GM12873 (cell line): Measurements from ENCODE around the gene IER5.

Experiments used
- TF ChIP-seq, protein P1 (sequence below): IDR thresholded peaks from 2 replicates; pipeline ENCODE4 v1.5.1; 2012; ENCODE audit warnings: low read depth, mild to moderate bottlenecking, moderate library complexity, low read length, control low read depth; ENCODE audit not compliant: insufficient read depth; ENCODE audit errors: missing control alignments

The IER5 gene

DNA sequence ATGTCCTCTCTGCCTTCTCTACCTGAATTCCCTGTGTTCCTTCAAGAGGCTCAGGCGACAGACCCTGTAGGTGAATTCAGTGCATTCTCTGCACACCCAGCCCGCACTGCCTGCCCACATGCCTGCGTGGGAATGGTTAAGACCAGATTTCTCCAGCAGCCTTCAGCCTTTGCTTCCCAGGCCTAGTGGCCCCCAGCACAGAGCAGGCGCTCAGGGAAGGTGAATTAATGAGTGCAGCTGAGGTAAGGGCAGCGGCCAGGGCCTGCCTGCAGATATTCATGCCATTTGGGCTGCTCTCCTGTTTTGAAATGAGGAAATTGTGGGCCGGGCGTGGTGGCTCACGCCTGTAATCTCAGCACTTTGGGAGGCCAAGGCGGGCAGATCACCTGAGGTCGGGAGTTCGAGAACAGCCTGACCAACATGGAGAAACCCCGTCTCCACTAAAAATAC lies 45.5 kb downstream of the IER5 start:
- TF ChIP-seq, protein P1, sequence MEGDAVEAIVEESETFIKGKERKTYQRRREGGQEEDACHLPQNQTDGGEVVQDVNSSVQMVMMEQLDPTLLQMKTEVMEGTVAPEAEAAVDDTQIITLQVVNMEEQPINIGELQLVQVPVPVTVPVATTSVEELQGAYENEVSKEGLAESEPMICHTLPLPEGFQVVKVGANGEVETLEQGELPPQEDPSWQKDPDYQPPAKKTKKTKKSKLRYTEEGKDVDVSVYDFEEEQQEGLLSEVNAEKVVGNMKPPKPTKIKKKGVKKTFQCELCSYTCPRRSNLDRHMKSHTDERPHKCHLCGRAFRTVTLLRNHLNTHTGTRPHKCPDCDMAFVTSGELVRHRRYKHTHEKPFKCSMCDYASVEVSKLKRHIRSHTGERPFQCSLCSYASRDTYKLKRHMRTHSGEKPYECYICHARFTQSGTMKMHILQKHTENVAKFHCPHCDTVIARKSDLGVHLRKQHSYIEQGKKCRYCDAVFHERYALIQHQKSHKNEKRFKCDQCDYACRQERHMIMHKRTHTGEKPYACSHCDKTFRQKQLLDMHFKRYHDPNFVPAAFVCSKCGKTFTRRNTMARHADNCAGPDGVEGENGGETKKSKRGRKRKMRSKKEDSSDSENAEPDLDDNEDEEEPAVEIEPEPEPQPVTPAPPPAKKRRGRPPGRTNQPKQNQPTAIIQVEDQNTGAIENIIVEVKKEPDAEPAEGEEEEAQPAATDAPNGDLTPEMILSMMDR, result no peak

DNA sequence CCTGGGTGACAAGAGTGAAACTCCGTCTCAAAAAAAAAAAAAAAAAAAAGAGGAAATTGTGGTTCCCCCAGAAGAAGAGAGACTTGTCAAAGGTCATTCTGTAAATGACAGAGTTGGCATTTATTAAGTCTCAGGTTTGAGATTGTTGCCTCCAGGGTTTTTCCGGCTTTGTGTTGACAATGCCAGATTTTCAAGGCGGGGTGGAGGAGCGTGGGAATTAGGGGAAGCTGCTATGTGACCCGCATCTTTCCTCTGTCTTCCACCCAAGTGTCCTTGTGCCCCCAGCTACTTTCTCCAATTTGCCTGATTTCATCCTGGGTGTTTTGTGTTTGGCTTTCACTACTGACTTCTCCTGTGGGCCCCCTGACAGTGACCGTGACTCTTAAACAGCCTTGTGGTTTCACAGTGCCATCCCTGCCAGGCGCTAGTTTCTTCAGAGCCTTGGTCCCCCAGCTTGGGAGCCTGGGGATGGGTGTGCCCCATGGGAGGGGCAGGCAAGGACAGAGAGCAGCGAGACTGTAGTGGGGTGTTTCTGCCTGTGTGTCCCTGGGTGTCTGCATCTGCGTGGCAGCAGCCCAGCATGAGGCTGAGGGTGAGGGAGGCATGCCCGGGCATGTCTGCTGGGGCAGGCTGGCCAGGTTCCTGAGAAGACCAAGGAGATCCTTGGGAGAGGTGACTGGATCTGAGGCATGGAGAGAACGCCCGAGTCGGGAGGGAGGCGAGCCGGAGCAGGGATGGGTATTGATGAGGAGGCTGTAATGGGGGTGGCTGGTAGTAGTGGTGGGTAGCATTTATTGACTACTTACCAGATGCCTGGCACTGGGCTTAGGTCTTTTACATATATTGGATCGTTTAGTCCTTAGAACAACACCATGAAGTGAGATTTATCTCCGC lies 46.3 kb downstream of the IER5 start:
- TF ChIP-seq, protein P1, result no peak

DNA sequence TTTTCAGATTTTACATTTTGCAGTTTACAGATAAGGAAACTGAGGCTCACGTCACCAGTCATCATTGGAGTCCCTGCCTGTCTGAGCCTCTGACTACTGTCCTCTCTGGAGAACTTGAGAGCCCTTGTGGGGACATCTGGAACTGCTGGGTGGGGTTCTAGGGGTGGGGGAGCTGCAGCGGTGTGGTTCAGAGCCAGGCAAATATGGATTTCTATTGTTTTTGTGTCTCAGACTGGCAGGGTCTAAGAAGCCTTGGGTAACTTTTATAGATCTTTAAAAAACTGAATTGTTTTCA lies 46.9 kb downstream of the IER5 start:
- TF ChIP-seq, protein P1, result peak; percentile 62

DNA sequence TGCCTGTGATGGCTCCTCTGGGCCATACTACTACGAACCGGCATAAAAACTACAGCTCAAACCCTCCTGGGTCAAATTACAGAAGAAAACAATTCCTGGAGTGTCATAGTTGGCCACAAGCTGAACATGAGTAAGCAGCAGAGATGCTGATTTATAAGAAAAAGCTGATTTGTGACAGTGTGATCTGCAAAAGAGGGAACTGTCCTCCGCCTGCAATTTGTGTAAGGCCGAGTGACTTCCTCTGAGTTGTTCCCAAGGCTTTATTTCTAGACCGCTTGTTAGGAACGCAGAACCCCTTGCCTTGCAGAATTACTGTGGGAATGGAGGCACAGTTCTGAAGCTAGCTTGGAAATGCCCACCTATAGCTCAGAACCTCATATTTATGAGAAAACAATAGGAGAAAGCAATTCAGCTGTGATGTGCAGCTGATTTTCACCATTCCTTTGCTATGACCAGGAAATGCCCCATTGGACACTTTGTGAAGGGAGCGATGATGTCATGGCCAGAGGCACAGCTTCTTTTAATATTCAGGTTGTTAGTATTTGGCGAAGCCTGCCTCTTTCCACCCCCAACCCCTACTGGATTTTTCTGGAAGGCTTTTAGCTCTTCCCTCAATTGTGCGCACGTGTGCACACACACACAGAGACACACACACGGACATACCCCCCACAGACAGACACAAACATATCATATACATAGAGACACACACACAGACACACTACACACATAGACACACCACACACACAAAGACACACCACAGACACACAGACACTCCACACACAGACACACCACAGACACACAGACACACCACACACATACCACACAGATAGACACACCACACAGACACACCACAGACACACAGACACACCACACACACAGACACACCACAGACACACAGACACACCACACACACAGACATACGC lies 47.6 kb downstream of the IER5 start:
- TF ChIP-seq, protein P1, result no peak

DNA sequence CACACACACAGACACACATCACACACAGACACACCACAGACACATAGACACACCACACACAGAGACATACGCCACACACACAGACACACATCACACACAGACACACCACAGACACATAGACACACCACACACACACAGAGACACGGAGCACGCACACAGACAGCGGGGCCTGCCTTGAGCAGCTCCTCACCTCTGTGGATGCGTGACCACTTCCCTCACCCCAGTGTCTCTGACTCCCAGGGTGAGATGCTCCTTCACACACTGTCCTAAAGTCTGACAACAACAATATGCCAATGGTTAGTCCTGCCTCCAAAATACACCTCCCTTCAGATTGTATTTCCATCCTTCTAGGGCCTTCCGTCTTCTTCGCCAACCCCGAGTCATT lies 48.2 kb downstream of the IER5 start:
- TF ChIP-seq, protein P1, result no peak

DNA sequence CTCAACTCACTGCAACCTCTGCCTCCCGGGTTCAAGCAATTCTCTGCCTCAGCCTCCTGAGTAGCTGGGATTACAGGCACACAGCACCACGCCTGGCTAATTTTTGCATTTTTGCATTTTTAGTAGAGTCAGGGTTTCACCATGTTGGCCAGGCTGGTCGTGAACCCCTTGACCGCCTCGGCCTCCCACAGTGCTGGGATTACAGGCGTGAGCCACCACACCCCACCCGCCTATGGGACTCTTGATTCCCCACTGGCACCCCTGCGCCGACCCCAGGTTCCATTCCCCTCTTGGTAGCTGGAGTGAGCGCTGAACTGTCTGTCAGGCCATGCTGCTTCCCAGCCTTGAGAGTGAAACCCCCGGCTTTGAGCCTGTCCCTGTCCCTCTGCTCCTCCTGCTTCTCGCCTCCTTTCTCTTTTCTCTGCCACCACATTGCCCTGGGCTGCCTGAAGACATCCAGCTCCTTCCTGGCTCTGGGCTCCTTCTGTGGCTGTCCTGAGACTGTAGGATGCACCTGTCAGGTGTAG lies 48.8 kb downstream of the IER5 start:
- TF ChIP-seq, protein P1, result no peak

DNA sequence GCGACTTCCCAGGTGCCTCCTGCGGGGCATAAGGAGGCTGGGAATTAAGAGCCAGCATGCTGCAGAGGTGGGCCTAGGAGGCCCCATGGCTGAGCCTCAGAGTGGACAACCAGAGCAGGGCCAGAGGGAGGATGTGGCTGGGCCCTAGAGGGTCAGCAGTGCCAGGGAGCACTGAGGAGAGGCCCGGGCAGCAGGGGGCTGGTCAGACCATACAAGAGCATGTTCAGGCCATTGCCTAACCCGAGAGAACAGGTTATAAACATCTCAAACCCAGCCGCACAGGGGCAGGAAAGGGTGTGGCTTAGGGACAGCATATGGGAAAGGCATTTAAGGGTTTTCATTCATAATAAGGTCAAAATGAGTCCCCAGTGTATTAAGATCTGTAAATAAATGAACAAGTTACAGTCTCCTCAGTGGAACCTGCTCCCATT lies 51.1 kb downstream of the IER5 start:
- TF ChIP-seq, protein P1, result no peak
